ENCODE results near the gene SLC25A5. TPM values are rescaled to one million over a fixed set of nuclear protein-coding genes. Genes with fewer than 3 reads are reported as not detected.
A peak's percentile ranks its signal among the peaks of the same experiment; 100 is the strongest.
"Not testable (repeated sequence)": the region's sequence is repeated elsewhere in the genome, so short reads cannot be mapped to it uniquely, and the experiment has no call there.

SLC25A5 gene
- total RNA-seq (100 to 1,000 TPM; 104 to 106 TPM), polyA plus RNA-seq (100 to 1,000 TPM; 258 to 271 (median 271) TPM), total RNA-seq (84.4 to 361 (median 125) reads per million in 6 experiments)

GRCh38 chrX:119467842-119468550 is at the start of gene SLC25A5:
Gene SLC25A5 (plus strand): TSS chrX:119468444. CDS start chrX:119468516, 72 bp downstream.
- peaks cover 0 to 19% (median 8%) of the 10 kb centered on the region in 4 donors for H3K4me1 Mint-ChIP-seq
- peak within 1 kb of the TSS; percentile 48 to 96 (median 92) for H3K27ac Mint-ChIP-seq
- ATAC-seq (peak; percentile 83 to 85), DNase-seq (peak; percentile 72 to 90 (median 80))
- H3K4me3 Mint-ChIP-seq: peak within 1 kb of the TSS; percentile 82 to 94 (median 88)
- H3K9me3 Mint-ChIP-seq: no peaks in the 10 kb centered on the region
- H3K27me3 Mint-ChIP-seq: no peaks in the 10 kb centered on the region
- POLR2A ChIA-PET: interaction anchor here (0.5 to 1.2 kb wide), 10 partner anchors 10 to 324 kb away, joined by 3 to 5 read pairs (median 4); partner anchors contain the start of genes PGRMC1, RPL39 and SOWAHD
- peaks cover 0 to 26% (median 0%) of the 10 kb centered on the region in 3 donors for H3K36me3 Mint-ChIP-seq

DNA sequence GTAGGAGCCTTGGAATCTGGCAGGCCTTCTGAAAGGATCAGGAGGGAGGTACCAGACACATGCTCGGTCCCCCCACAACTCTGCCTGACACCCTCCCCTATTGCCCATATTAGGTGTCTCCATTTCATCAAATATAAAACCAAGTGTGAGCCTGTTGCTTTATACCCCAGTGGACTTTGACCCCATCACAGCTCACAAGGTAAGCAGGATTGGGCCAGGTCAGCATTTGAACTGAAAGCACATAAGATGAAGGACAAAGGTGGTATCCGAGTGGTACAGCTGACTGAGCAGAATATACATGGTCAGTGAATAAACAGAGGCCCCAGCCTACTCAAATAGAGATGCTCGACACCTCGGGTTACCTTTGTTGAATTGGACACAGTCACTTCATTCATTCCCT is 49.1 kb upstream of the SLC25A5 start:
- DNase-seq (no peak), ATAC-seq (no peak)
- H3K4me1 Mint-ChIP-seq: peaks cover 0 to 2% (median 0%) of the 10 kb centered on the region in 4 donors
- H3K36me3 Mint-ChIP-seq: peaks cover 0 to 2% (median 0%) of the 10 kb centered on the region in 3 donors
- no peaks in the 10 kb centered on the region for H3K9me3 Mint-ChIP-seq
- no peak overlapping the region for H3K27ac Mint-ChIP-seq
- no peaks in the 10 kb centered on the region for H3K27me3 Mint-ChIP-seq
- H3K4me3 Mint-ChIP-seq: no peak overlapping the region
- POLR2A ChIA-PET: no interaction called here

DNA sequence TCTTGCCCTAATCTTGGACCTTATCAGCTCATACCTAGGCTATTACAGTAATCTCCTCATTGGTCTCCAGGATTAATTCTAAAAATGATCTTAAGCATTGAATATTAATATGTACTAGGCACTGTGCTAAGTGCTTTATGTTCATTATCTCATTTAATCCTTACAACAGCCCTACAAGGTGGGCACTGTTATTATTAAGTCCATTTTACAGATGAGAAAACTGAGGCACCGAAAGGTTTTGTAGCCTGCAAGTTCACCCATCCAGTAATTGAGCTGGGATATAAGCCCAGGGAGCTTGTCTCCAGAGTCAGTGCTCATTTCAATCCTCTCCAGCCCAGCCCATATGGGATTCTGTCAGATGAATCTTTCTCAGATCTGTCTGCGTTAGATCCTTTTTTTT is 48.3 kb upstream of the SLC25A5 start:
- Mint-ChIP-seq H3K4me3 (no peak overlapping the region), H3K27me3 (no peaks in the 10 kb centered on the region), H3K9me3 (no peaks in the 10 kb centered on the region), H3K36me3 (peaks cover 0 to 2% (median 0%) of the 10 kb centered on the region in 3 donors), H3K4me1 (peaks cover 0 to 2% (median 0%) of the 10 kb centered on the region in 4 donors), H3K27ac (no peak overlapping the region)
- ATAC-seq (no peak), DNase-seq (no peak)
- POLR2A ChIA-PET: no interaction called here

- DNase-seq (no peak), ATAC-seq (no peak)
- POLR2A ChIA-PET: no interaction called here
- H3K27ac Mint-ChIP-seq: peak overlapping the region in 1 of 10 donors; percentile 34
- H3K27me3 Mint-ChIP-seq: no peaks in the 10 kb centered on the region
- H3K4me3 Mint-ChIP-seq: no peak overlapping the region
- H3K4me1 Mint-ChIP-seq: peaks cover 0 to 12% (median 7%) of the 10 kb centered on the region in 4 donors
- peaks cover 0 to 2% (median 0%) of the 10 kb centered on the region in 3 donors for H3K36me3 Mint-ChIP-seq
- no peaks in the 10 kb centered on the region for H3K9me3 Mint-ChIP-seq
These were observed 47.1 kb upstream of the SLC25A5 start for GRCh38 chrX:119421016-119421705.

GRCh38 chrX:119423631-119424030 is 44.6 kb upstream of the SLC25A5 start:
- ATAC-seq (no peak), DNase-seq (no peak)
- Mint-ChIP-seq H3K27ac (no peak overlapping the region), H3K9me3 (no peaks in the 10 kb centered on the region), H3K4me1 (peaks cover 8 to 36% (median 24%) of the 10 kb centered on the region in 4 donors), H3K27me3 (no peaks in the 10 kb centered on the region), H3K4me3 (no peak overlapping the region), H3K36me3 (peaks cover 0 to 2% (median 0%) of the 10 kb centered on the region in 3 donors)
- POLR2A ChIA-PET: no interaction called here

- POLR2A ChIA-PET: no interaction called here
- Mint-ChIP-seq H3K4me3 (peak overlapping the region in 1 of 10 donors; percentile 41), H3K36me3 (no peaks in the 10 kb centered on the region), H3K27me3 (no peaks in the 10 kb centered on the region), H3K27ac (peak overlapping the region in 4 of 10 donors; percentile 13 to 58 (median 38)), H3K9me3 (no peaks in the 10 kb centered on the region), H3K4me1 (peaks cover 8 to 36% (median 24%) of the 10 kb centered on the region in 4 donors)
- DNase-seq (no peak), ATAC-seq (no peak)
These were observed 43.2 kb upstream of the SLC25A5 start for GRCh38 chrX:119424999-119425398.

GRCh38 chrX:119427024-119427794 is 41.0 kb upstream of the SLC25A5 start:
- Mint-ChIP-seq H3K27me3 (no peaks in the 10 kb centered on the region), H3K4me3 (peak overlapping the region; percentile 22 to 75 (median 58)), H3K9me3 (no peaks in the 10 kb centered on the region), H3K4me1 (peaks cover 8 to 37% (median 24%) of the 10 kb centered on the region in 4 donors), H3K27ac (peak overlapping the region; percentile 80 to 94 (median 88)), H3K36me3 (no peaks in the 10 kb centered on the region)
- peak in 8 of 10 donors; percentile 1 to 60 (median 20) for DNase-seq
- POLR2A ChIA-PET: interaction anchor here (0.6 to 1.8 kb wide), 4 partner anchors 28 to 63 kb away, joined by 3 to 7 read pairs (median 4); partner anchors contain the start of gene SLC25A43
- ATAC-seq: peak; percentile 73 to 74

DNA sequence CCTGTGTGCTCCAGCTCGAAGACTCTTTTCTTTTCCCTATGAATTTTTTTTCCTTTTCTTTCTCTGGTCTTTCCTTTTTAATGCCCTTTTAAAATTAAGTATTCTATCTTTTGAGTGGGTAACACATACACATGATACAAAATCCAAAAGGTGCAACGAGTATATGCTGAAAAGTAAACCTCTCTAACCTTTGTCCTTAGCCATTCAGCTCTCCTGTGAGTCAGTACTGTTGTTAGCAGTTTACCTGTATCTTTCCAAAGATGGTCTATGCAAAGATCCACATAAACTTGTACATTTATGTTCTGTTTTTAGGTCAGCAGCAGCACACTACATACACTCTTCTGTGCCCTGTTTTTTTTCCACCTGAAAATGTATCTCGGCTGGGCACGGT is 40.5 kb upstream of the SLC25A5 start:
- Mint-ChIP-seq H3K4me3 (peak overlapping the region in 6 of 10 donors; percentile 8 to 66 (median 52)), H3K9me3 (no peaks in the 10 kb centered on the region), H3K27me3 (no peaks in the 10 kb centered on the region), H3K36me3 (no peaks in the 10 kb centered on the region), H3K27ac (peak overlapping the region; percentile 58 to 94 (median 86)), H3K4me1 (peaks cover 8 to 36% (median 24%) of the 10 kb centered on the region in 4 donors)
- no peak for ATAC-seq
- POLR2A ChIA-PET: interaction anchor here (1.0 to 1.8 kb wide), 3 partner anchors 28 to 42 kb away, joined by 4 to 7 read pairs (median 4); partner anchors contain the start of gene SLC25A43
- DNase-seq: no peak

DNA sequence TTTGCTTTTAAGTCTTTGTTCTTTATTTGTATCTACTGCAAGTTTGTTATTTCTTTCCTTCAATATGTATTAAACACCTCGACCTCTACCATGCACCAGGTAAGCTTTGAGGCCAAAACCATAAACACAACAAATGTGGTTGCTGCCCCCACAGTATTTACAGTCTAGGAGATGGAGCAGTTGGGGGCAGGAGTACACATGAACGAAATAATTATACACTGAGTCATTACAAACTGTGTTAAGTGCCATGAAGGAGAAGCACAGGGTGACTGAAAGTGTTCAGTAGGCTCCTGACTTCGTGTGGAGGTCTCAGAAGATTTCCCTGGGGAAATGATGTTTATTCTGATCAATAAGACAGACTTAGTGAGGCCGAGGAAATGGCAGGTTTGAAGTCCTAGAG is 38.8 kb upstream of the SLC25A5 start:
- DNase-seq: no peak
- peaks cover 10 to 36% (median 24%) of the 10 kb centered on the region in 4 donors for H3K4me1 Mint-ChIP-seq

GRCh38 chrX:119441295-119441694 is 26.9 kb upstream of the SLC25A5 start:
- H3K4me3 Mint-ChIP-seq, DNase-seq, H3K36me3 Mint-ChIP-seq, ATAC-seq, H3K9me3 Mint-ChIP-seq, H3K27ac Mint-ChIP-seq, H3K27me3 Mint-ChIP-seq, H3K4me1 Mint-ChIP-seq: not testable (repeated sequence)
- POLR2A ChIA-PET: interaction anchor here (0.6 kb wide), 1 partner anchor 42 kb away, joined by 5 read pairs; no protein-coding TSS in a partner anchor

More for the DNA sequence above, 38.8 kb upstream of the SLC25A5 start:
- H3K4me3 Mint-ChIP-seq: no peak overlapping the region
- POLR2A ChIA-PET: no interaction called here
- peaks cover 0 to 10% (median 0%) of the 10 kb centered on the region in 9 donors for H3K9me3 Mint-ChIP-seq
- H3K27me3 Mint-ChIP-seq: no peaks in the 10 kb centered on the region
- no peak overlapping the region for H3K27ac Mint-ChIP-seq
- peaks cover 0 to 3% (median 2%) of the 10 kb centered on the region in 3 donors for H3K36me3 Mint-ChIP-seq
- ATAC-seq: no peak

GRCh38 chrX:119442286-119442685 is 26.0 kb upstream of the SLC25A5 start:
- Mint-ChIP-seq H3K4me3 (no peak overlapping the region), H3K27me3 (no peaks in the 10 kb centered on the region), H3K27ac (no peak overlapping the region), H3K4me1 (no peaks in the 10 kb centered on the region), H3K36me3 (peaks cover 0 to 2% (median 0%) of the 10 kb centered on the region in 3 donors), H3K9me3 (no peaks in the 10 kb centered on the region)
- ATAC-seq (no peak), DNase-seq (no peak)
- POLR2A ChIA-PET: no interaction called here

- no peaks in the 10 kb centered on the region for H3K27me3 Mint-ChIP-seq
- H3K27ac Mint-ChIP-seq: no peak overlapping the region
- DNase-seq (no peak), ATAC-seq (no peak)
- POLR2A ChIA-PET: no interaction called here
- H3K4me1 Mint-ChIP-seq: peaks cover 0 to 3% (median 0%) of the 10 kb centered on the region in 4 donors
- H3K9me3 Mint-ChIP-seq: no peaks in the 10 kb centered on the region
- no peak overlapping the region for H3K4me3 Mint-ChIP-seq
- peaks cover 3 to 7% (median 4%) of the 10 kb centered on the region in 3 donors for H3K36me3 Mint-ChIP-seq
These were observed 15.0 kb upstream of the SLC25A5 start for GRCh38 chrX:119453202-119453601.

Data from naive thymus-derived CD8-positive, alpha-beta T cell (primary cell).